ENCODE results near the gene TMEM87B. TPM values are rescaled to one million over a fixed set of nuclear protein-coding genes. Genes with fewer than 3 reads are reported as not detected.

Gene TMEM87B
- total RNA-seq, 2 donors from 2014 or later: 26.1 to 35.3 TPM

DNA sequence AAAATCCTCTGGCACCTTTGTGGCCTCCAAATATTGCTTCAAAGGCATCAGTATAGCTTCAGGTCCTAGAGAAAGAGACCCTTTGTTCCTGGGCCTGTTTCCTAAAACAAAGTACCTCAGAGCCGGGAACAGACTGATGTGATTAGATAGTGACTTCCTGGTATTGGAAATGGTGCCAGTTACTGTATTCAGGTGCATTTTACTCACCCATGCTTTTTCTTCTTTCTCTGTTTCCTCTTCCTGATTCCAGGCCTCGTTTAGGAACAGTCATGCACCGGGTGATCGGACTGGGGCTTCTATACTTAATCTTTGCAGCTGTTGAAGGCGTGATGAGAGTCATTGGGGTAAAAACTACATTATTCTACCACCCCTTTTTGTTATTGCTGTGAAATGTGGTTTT, 34.3 kb downstream of the TMEM87B start:
- Histone ChIP-seq H3K4me3 (no peak overlapping the region), H3K36me3 (peaks cover 46% of the 10 kb centered on the region), H3K27me3 (replicated peaks; ENCODE audit: insufficient read depth) (no peaks in the 10 kb centered on the region), H3K9me3 (no peaks in the 10 kb centered on the region), H3K4me1 (ENCODE audit: control insufficient read depth in 1 of 2, low read depth in 2 of 2) (peaks cover 7 to 11% of the 10 kb centered on the region in 2 donors), H3K27ac (no peak overlapping the region)
- no peak for TF ChIP-seq CTCF (IDR thresholded peaks at IDR 0.05)
- DNase-seq (ENCODE audit: low spot score): no peak
- no peak for ATAC-seq (ENCODE audit: insufficient number of reproducible peaks, low FRiP score, low read depth)

DNA sequence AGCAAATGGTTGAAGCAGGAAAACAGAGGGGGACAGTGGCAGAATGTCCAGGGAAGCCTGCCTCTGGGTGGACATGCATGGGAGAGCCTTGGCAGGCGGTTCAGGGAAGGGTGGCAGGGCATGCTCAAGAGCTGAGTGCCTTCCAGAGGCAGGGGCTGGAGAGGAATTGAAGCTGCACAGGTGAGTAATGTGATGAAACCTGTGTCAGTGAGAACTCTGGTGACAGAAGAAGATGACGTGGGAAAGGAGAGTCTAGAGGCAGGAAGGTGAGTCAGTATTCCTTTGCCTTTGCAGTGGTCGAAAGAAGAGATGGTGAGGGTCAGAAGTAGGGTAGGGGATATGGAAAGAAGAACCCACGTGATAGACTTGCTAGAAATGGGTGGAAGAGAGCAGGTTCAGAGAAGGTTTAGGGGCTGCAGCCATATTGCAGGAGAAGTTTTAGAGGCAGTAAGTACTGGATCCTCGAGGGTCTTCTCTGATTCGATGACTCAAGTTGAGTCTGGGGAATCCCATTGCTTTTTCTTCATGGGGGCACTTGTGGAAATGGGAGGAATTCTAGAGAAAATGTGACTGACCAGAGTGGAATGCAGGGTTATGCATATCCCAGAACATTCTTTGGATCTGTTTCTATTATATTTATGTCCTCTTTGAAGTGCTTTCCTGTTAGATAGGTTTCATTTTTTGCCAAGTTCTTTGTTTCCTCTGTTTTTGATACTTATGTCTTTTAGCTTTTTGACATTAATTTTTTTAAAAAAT, 37.4 kb downstream of the TMEM87B start:
- DNase-seq (ENCODE audit: low spot score) (no peak), ATAC-seq (ENCODE audit: insufficient number of reproducible peaks, low FRiP score, low read depth) (no peak)
- H3K4me1 ChIP-seq (ENCODE audit: control insufficient read depth in 1 of 2, low read depth in 2 of 2): peaks cover 7 to 11% of the 10 kb centered on the region in 2 donors
- peaks cover 24% of the 10 kb centered on the region for H3K36me3 ChIP-seq
- no peak overlapping the region for H3K4me3 ChIP-seq
- H3K27ac ChIP-seq: no peak overlapping the region
- TF ChIP-seq CTCF (IDR thresholded peaks at IDR 0.05): no peak
- H3K27me3 ChIP-seq (replicated peaks; ENCODE audit: insufficient read depth): no peaks in the 10 kb centered on the region
- H3K9me3 ChIP-seq: no peaks in the 10 kb centered on the region

DNA sequence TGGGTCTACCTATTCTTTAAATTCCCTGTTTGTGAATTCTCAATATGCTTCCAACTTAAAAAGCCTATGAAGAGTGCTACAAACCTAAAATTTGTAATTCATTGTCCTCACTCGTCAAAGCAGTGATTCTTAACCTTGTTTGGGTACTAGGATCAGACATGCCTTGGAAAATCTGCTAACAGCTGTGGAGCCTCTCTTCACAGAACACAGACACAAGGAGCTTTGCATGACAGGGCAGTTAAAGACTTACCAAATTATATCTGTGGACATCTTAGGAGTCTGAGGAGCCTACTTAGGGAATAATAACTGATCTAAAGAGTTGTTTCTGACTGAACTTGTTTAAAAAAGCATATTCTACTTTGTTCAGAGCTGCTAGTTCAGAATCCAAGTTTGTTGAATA, 38.1 kb downstream of the TMEM87B start:
- no peak for TF ChIP-seq CTCF (IDR thresholded peaks at IDR 0.05)
- Histone ChIP-seq H3K36me3 (peaks cover 21% of the 10 kb centered on the region), H3K4me3 (no peak overlapping the region), H3K27ac (peak overlapping the region in 1 of 2 donors; percentile 24), H3K27me3 (replicated peaks; ENCODE audit: insufficient read depth) (no peaks in the 10 kb centered on the region), H3K9me3 (no peaks in the 10 kb centered on the region), H3K4me1 (ENCODE audit: control insufficient read depth in 1 of 2, low read depth in 2 of 2) (peaks cover 7 to 11% of the 10 kb centered on the region in 2 donors)
- ATAC-seq (ENCODE audit: insufficient number of reproducible peaks, low FRiP score, low read depth) (no peak), DNase-seq (ENCODE audit: low spot score) (no peak)

DNA sequence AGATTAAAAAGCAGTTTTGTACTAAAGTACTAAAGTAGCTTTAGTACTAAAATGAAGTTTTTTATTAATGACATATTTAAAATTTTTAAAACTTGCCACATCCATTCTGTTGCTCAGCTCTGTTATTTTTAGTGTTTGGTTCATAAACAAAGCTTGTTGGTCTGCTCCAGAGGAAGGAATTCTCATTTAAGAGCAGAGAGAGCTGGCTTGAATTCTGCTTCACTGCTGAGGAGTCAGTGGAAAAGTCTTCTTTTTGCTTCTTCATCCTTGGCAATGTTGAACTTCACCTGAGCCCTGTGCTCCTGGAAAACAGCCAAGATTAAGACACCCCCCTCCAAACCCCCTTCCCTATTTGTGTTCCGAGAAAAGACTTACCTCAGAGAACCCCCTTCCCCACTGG, 40.6 kb downstream of the TMEM87B start:
- H3K4me3 ChIP-seq: no peak overlapping the region
- no peak for ATAC-seq (ENCODE audit: insufficient number of reproducible peaks, low FRiP score, low read depth)
- peaks cover 7 to 11% of the 10 kb centered on the region in 2 donors for H3K4me1 ChIP-seq (ENCODE audit: control insufficient read depth in 1 of 2, low read depth in 2 of 2)
- H3K36me3 ChIP-seq: peaks cover 16% of the 10 kb centered on the region
- no peak for DNase-seq (ENCODE audit: low spot score)
- H3K27me3 ChIP-seq (replicated peaks; ENCODE audit: insufficient read depth): no peaks in the 10 kb centered on the region
- TF ChIP-seq CTCF (IDR thresholded peaks at IDR 0.05): no peak
- no peak overlapping the region for H3K27ac ChIP-seq
- no peaks in the 10 kb centered on the region for H3K9me3 ChIP-seq

DNA sequence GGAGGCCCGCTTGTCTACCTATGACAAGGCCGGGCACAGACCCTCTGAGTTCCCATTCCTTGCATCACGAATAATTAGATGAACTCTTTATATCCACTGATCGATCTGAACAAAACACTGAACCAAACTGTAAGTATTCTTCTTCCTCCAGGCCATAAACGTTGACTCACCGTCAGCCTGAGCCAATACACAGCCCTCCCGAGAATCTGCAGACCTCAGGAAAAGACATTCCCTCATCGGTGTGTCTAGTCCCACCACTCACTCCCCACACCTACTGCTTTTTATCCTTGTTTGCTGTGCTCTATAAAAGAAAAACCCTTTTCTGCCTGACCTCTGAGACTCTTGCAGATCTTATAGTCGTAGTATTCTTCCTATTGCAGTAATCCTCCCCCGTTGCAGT, 41.0 kb downstream of the TMEM87B start:
- peaks cover 16% of the 10 kb centered on the region for H3K36me3 ChIP-seq
- no peak overlapping the region for H3K27ac ChIP-seq

More for the DNA sequence above, 41.0 kb downstream of the TMEM87B start:
- no peak for DNase-seq (ENCODE audit: low spot score)
- TF ChIP-seq CTCF (IDR thresholded peaks at IDR 0.05): no peak
- no peak for ATAC-seq (ENCODE audit: insufficient number of reproducible peaks, low FRiP score, low read depth)
- no peak overlapping the region for H3K4me3 ChIP-seq
- no peaks in the 10 kb centered on the region for H3K27me3 ChIP-seq (replicated peaks; ENCODE audit: insufficient read depth)
- H3K9me3 ChIP-seq: no peaks in the 10 kb centered on the region
- peaks cover 7 to 11% of the 10 kb centered on the region in 2 donors for H3K4me1 ChIP-seq (ENCODE audit: control insufficient read depth in 1 of 2, low read depth in 2 of 2)

All from thoracic aorta (tissue), 2 donors.